Stimulated activated CD4-positive, alpha-beta T cell treated with anti-CD3 and anti-CD28 coated beads, TNF-alpha, amount 100 ng/mL, for 48 hours (primary cell): ENCODE measurements around the gene METRNL.

Experiments used
- DNase-seq, 3 donors: peaks; one replicate each; pipeline ENCODE4 v3.0.0-alpha.2; 2020; ENCODE audit warnings: low read depth in 3 of 3

Gene METRNL

DNA sequence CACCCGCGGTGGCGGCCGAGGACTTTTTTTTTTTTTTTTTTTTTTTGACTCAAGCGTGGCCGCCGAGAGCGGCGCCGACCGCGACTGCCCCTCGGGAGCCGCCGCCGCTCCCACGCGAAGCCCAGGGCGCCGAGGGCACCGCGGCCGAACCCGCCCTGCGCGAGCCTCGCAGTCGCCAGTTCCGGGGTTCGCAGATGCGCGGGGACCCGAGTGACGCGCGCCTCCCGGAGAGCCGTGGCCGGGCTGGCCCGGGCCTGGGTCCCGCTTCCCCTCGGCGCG is 1.1 kb downstream of the METRNL start:
- no peak for DNase-seq

DNA sequence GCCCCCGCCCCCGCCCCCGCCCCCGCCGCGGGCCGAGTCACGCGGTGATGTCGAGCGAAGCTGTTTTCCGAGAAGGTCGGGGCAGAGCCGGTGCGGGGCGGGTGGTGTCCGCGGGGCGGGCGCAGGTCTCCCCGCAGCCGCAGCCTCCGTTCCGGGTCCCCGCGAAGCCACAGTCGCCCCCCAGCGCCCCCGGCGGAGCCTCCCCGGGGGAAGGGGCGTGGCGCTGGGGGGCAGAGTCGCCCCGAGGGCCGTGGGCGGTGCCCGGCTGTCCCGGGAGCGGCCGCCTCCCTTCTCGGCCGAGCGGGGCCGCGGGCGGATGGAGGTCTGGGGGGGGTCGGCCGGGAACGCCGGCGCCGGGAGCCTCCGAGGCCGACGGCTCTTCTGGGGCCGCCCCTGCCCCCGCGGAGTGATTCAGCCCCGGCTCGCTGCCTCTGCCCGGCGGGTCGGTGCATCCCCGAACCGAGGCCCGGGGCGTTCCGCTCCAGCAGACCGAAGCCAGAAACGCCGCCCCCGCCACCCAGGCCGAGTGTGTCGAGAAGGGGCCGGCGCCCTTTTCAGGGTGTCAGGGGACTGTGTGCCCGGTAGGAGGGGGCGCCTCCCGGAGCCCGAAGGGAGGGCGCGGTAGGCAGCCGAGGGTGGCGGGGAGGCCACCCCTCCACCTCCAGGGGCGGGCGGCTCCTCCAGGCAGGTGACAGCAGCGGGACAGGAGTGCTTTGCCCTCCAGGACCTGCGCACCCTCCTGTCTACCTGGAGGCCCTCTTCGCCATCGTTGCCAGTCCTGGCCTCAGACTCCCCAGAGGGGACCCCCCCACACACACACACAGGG is 1.7 kb downstream of the METRNL start:
- DNase-seq = no peak

DNA sequence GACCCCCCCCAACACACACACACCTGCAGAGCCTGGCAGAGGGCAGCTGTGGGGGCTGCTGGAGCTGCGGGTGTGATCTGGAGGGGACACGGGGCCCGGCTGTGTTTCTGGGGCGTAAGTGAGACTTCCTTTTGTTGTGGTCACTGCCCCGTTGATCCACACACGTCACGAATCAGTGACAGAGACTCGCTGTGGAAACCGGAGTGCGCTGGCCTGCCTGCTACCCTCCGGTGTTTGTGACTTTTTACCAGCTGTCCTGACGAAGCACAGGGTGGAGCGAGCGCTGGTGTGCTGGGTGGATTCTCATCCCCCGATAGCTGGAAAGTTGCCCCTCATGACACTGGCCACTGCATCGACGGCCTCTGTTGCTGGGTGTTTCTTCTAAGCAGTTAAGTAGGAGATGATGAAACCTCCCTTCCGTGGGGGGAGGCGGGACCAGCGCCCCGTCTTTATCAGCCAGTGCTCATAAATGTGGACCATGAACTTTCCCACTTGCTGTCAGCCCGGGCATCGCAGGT is 2.3 kb downstream of the METRNL start:
- DNase-seq = no peak

DNA sequence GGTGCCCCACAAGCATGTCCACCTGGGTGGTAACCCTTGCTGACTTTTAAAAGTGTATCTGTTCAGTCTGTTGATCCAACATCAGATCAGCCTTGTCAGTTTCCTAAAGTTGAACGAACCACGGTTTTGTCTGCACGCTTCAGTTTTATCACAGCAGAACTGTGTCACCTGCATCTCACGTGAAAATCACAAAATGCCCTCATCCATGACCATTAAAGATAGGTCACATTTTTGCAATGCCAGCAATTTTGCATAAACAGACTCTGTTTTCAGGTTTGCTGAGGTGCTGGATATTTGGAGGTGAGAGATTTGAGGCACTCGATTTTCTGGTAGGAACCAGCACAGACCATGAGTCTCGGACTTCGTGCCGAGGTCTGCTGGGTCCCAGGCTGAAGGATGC is 3.0 kb downstream of the METRNL start:
- DNase-seq = no peak

DNA sequence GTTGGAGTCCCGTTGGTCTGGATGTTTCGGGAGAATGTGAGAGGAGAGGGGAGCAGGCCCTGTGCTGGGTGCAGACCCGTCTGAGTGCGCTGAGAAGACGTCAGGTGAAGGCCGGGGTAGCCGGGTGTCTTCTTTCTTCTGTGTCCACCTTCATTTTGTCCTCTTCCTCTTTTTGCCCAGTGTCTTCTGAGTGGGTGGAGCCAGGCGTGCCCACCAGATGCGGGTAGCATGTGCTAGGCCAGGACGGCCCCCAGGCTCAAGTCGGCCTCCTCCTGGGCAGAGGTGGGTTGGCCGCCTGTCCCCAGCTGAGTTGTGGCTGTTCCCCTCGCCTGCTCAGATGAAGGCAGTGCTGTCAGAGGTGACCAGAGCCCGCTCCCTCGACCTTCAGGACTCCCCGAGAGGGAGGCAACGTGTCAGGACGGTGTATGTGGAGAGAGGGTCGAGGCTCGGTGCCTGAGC is 3.5 kb downstream of the METRNL start:
- DNase-seq = no peak

DNA sequence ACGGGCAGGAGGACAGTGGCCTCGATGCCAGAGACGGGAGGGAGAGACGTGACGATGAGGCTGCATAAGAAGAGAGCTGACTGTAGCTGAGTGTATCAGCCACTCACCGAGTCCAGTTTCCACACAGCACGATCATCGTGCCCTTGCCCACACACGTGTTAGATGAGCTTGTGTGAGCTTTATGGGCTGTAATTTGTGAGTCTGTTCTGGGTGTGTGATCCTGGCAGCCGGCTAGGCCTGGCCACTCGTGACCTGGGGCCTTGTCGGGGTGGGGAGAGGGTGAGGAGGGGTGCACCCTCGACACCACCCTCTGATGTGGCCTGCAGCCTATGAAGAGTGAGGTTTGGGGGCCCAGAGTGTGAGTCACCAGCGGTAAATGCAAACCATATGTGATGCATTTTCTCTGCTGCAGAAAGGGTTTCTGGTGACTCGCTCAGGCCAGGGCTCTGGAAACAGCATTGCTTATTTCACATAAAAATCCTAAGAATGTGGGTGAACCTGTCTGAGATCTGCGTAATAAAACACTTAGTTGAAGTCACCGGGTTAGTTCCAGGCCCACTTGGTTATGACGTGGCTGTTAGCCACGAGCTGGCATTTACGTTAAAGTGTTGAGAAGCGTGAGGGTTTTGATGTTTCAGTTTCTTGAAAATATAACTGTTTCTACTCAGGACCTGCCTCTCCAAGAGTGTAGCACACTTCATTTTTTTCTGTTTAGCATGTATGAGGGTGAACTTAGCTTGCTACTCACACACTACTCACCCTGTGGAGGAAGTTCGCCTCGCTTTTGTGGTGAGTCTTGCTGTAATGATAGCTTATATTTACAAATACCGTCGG is 4.2 kb downstream of the METRNL start:
- DNase-seq = peak in 1 of 3 donors; percentile 54

DNA sequence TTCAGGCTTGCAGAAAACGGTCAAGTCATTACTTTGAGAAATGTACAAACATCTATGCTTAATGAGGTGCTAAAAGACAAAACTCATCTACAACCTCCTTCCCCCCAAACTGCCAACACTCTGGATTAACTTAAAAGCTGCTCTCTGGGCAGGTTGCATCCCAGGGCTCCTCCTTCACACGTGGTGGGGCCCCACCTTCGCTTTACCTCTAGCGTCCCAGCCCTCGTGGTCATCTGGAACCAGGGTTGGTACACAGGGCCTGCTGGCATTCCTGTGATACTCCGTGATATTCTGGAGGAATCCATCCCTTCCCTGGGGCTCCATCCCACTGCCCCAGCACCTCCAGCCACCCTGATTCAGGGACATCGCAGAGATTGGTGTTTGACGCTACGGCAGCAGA is 4.8 kb downstream of the METRNL start:
- DNase-seq = no peak

DNA sequence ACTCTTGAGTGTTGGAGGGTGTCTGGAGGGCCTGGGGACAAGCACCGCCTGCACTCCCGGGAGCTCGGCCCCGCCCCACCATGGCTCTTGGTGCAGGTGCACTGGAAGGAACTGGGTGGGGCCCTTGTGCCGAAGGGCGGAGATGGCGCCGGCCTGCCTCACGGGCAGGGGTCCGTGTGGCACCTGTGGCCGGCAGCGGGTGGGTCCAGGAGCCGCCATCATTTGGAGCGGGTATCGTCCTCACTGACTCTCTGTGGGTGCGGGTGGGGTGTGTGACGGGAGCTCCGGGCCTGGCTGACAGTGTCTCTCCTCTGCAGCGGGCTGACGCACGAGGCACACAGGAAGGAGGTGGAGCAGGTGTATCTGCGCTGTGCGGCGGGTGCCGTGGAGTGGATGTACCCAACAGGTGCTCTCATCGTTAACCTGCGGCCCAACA is 5.2 kb downstream of the METRNL start:
- no peak for DNase-seq

DNA sequence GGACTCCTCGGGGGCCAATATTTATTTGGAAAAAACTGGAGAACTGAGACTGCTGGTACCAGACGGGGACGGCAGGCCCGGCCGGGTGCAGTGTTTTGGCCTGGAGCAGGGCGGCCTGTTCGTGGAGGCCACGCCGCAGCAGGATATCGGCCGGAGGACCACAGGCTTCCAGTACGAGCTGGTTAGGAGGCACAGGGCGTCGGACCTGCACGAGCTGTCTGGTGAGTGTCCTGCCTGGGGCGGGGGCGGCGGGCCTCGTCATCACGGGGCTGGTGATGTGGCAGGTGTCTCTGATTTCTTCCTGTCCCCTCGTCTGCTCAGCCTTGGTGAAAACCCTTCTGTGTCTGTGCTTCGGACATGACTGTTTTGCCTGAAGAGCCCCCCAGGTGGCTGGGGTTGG is 5.7 kb downstream of the METRNL start:
- DNase-seq = no peak

DNA sequence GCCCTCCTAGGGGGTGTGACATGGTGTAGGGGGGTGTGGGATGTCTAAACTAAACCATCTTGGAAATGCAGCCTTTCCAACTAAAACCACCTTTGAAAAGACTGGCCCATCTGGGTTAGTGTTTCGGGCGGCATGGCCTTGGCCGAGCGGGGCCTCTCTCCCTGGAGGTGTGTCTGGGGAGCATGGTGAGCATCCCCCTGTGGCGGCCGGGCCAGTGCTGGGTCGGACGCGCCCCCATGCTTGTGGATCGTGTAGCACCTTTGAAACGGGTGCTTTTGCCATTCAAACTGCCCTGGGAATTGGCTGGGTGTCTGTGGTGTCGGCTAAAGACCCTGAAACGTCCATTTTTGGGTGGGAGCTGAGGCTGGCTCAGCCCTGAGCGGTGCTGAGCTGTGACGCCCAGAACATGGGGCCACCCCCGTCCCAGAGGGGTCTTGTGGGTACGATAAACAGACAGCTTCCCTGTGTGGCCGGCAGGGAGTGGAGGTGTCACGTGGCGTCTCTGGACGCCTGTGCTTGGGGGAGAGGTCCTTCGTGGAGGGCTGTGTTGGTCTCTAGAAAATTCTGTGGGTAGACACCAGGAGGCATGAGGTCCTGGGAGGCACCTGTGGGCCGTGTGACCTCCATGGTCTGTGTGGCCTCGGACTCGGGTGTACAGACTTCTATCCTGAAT is 6.3 kb downstream of the METRNL start:
- no peak for DNase-seq

DNA sequence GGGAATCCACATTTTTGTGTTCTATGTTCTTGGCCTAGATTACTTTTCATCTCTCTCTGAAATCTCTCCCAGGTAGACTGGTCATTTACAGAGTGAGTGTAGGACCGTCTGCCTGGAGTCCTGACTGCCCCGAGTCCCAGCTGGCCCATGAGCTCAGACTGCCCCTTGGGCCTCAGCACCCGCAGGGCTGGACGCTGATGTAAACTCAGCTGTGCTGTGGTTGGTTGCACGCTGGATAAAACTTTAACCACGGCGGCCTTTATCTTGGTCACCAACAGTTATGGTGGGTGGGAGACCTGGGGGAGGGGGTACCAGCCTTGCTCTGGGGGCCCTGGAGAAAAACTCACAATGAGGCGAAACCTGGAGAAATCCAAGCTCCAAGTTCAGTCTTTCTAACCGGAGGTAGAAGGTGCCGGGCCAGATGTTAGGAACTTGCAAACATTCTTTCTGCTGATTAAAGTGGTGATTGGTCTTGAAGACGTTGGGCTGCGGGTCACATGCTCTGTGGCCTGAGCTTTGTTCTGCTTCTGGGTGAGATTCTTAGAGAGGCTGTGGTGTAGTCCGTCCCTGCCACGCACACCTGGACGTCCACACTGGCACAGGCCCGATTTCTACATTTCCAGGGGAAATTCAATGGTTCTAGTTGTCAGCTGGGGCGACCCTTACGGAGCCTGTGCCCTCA is 6.9 kb downstream of the METRNL start:
- DNase-seq = no peak

DNA sequence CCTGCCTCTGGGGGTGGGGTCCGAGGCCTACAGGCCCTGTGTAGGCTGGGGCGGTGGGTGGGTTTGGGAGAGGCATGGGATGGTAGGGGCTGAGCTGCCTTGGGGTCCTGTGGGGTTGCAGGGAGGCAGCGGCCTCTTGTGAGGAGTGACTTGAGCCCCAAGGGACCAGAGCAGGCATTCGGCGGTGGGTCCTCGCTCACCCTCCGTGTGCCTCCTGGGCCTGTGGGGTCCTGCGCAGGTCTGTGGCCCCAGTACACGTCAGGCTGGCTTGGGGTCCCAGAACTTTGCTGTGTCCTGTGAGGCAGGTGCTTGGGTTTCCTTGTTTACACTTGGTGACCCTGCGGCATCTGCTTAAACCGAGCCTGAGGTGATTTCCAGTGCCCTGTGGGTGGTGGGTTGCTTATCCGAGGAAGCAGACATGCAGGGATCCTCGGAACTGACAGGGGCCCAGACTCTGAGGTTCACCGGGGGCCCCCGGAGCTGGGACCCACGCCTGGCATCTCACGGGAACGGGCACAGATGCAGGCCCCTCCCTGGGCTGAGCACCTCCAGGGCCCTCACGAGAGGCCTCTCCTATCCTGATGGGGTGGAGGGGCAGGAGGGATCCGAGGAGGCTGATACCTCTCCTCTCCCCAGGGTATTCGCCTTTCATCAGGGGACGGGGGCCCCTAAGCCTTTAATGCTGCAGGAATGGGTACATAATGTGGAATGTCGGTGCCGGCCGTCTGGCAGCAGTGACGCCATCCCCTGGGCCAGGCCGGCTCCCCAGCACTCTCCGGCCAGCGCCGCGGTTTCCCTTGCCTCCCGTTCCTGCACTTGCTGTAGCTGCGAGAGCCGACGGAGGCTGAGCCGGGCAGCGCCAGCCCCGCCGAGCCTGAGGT is 7.7 kb downstream of the METRNL start:
- DNase-seq = no peak

DNA sequence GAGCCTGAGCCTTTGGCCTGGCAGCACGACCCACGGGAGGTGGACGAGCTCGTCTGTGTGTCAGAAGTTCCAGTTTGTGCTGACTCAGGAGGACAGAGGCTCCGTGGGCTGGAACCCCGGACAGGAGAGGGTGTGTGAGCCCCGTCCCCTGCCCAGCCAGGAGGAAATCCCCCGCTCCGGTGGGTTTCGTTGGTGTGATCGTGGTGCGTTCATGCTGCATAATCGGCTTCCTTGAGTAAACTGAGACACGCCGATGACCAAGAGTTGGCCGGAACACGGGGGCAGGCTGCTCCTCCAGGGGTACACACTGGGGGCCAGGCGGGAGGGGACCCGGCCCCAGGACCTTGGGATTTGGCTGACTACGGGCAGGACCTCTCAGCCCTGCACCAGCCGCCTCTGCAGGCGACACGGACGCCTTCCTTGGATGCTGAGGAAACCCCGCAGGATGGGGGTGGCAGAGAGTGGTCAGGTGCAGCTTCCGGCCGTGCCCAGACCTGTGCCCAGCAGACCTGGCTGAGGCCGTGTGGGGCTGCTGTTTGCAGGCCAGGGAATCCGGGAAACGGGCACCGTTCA is 8.5 kb downstream of the METRNL start:
- DNase-seq = no peak

DNA sequence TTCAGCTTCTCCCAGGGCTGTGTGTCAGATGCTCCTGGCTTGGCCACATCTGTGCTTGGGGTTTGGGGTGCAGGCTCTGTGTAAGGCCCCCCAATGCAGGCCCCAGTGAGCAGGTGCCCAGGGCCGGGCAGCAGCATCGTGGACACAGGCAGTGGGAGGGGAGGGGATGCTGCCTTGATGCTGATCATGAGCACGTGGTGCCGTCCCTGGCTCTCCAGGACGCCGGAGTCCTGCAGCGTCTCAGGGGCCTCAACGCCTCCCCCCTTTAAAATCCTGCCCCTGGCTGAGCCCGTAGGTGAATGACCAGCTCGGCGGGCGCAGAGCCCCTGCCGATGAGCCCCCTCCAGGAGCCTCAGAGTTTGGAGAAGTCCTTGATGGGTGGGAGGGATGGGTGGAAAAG is 9.0 kb downstream of the METRNL start:
- DNase-seq = no peak

DNA sequence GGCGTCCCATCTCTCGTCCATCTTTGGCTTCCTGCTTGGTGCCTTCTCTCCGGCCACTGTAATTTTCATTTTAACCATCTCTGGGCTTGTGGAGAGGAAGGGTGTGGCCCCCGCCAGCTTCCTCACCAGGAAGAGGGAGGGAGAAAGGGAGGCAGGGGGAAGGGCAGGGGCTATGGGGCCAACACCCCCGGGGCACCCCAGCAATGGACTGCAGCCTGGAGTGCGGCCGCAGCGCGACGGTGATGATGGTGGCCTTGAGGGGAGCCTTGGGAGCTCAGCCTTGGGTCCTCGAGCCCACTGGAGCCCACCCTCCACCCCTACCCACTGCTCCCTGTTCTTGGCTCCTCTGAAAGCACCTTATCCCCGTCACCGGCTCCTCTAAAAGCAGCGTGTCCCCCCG is 9.5 kb downstream of the METRNL start:
- DNase-seq = no peak

DNA sequence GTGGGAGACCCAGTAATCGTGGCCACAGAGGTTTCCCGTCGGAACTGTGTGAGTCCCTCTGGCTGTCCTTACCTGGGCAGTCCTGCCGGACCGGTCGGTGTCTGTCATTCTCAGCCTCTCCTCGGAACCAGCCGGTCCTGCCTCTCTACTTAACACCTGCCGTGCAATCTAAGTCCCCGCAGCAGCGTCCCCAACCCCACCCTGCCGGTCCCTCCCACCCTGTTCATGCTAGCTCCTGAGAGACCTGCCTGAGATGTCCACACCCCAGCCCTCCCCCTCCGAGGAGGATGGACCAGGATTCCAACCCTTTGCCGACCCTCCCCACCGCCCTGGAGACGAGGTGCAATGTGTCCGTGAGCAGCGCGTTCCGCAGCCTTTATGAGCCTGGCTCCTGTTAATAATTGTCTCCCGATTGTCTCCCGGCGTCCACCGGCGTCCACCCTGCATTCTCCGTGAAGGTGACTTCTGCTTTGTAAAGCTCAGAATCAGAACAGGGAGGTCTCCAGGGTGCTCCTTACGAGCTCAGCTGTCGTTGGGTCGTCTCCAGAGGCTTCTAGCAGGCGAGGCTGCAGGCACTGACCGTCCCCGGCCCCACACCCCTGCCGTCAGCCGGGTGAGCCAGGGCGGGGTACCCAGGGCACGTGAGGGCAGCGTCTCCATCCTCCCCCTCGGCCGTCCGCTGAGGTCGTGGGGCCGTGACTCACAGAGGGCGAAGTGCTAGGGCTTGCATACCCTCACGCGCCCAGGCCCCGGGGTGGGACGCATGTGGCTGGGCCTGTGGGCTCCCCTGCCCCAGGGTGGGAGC is 10.1 kb downstream of the METRNL start:
- no peak for DNase-seq

DNA sequence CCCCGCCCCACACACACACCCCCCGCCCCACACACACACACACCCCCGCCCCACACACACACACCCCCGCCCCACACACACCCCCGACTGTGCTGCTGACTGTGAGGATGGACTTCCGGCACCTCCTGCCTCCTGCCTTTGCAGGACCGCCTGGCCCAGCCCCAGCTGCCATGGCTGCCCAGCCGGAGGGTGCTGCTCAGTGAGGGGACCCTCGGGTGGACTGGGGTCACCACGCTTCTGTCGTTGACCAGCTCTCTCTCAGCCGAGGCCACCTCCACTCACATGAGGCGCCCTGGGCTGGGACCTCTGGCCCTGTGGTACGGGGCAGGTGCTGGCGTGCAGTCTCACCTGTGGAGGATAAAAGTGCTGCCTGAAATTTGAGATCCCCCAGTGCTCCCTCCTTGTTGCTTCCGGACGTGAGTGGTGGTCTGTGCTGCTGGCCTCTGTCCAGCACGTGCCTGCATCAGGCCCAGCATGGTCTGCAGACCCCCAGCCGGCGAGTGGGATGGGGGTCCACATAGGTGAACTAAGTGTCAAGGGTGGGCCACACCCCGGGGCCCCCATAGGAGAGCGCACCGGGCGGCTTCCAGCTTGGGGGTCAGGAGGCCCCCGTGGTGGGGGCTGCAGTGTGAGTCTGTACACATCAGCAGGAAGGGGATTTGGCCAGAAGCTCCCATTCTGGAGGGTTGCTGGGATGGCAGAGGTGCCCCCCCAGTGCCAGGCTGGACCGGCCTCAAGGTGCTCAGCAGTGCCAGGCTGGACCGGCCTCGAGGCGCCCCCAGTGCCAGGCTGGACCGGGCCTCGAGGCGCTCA is 11.2 kb downstream of the METRNL start:
- no peak for DNase-seq

DNA sequence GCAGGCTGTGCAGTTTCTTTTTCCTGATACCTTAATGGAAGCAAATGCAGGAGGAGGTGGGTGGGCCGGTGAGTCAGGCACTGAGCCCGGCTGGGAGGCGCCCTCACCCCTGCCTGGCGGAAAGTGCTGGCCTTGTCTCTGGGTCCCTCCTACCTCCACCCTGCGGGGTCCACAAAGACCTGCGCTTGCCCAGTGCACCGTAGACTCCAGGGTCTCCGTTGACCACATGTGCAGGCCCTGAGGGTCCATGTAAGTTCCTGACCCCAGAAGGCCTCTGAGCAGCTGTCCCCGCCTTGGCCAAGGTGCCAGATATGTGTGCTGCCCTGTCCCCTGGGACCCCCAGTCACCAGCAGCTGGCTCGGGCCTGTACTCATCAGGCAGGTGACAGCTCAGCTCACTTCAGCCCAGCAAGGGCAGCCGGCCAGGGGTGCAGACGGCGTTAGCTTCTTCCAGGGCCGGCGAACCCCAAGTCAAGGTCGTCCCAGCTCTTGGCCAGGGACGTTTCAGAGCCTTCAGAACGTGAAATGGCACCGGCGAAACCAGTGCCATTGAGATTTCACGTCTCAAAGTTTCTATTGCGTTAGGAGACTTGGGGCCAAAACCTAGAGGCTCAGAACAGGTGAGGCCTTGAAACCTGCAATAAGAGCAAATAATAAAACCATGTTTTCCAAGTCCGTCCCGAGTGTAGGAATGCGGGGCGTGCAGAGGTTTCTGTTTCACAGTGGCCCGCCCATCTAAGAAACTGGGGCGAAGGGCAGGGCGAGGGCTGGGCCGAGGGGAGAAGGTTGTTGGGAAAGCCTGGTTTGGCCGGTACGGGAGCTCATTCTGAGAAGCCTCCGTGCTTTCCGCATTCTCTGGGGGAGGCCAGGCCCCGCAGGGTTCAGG is 12.1 kb downstream of the METRNL start:
- no peak for DNase-seq
